HCT116 (cell line): ENCODE data around the gene CRYAB. TPM values are rescaled to one million over a fixed set of nuclear protein-coding genes. Genes with fewer than 3 reads are reported as not detected.

ENCODE experiments used
- ATAC-seq: fragments of 200-7000 bp; cut with Tn5 transposase; 2 replicates; pipeline ENCODE4 v1.9.1; 2020; ENCODE audit warnings: mild to moderate bottlenecking, moderate library complexity
- BruUV-seq: library from RNA; stranded (reverse); fragments of 400-500 nt; replicated peaks from 2 replicates; lab custom pipeline; 2021; lab: Mats Ljungman, UMichigan
- CTCF ChIA-PET: fragments of 300-600 bp; sonication (Branson Sonifier 250); formaldehyde crosslinking; loops from one replicate; lab custom pipeline; 2021; ENCODE audit warnings: antibody characterized with exemption; lab: Charles Lee
- POLR2A ChIA-PET: fragments of 300-600, 350-600 bp; sonication (Branson Sonifier 250); formaldehyde crosslinking; loops from one replicate; lab custom pipeline; 2021; ENCODE audit warnings: antibody characterized with exemption; lab: Charles Lee
- RAD21 ChIA-PET, 2 experiments: fragments of 300-600 bp; sonication (Branson Sonifier 250); formaldehyde crosslinking; loops; one replicate each; lab custom pipeline; 2023; ENCODE audit warnings: low total read pairs in 2 of 2; ENCODE audit not compliant: uncharacterized antibody in 2 of 2, unreplicated experiment in 2 of 2, low non-redundant PET in 1 of 2; lab: Charles Lee
- DNase-seq: peaks from one replicate; pipeline ENCODE4 v3.0.0-alpha.2; 2010; ENCODE audit warnings: low read depth, low spot score
- H2AFZ ChIP-seq: fragments of 200-600 bp; shearing (Covaris generic), sonication (generic); 2 replicates; pipeline ENCODE4 v1.6.1; 2017; ENCODE audit warnings: low read depth, mixed run types, mixed read lengths, antibody characterized with exemption, low read length; ENCODE audit not compliant: poor library complexity, severe bottlenecking
- H3K27ac ChIP-seq: 2 replicates; pipeline ENCODE4 v1.5.1; 2012; ENCODE audit warnings: low read depth, low read length
- H3K27me3 ChIP-seq: fragments of 200-600 bp; sonication (generic); 2 replicates; pipeline ENCODE4 v1.6.1; 2016; ENCODE audit warnings: mixed run types, low read length, mixed read lengths; ENCODE audit not compliant: insufficient read depth
- H3K36me3 ChIP-seq, 2 experiments: fragments of 200-500 bp in 1 of 2; fragments of 200-600 bp in 1 of 2; sonication (Bioruptor generic) in 1 of 2; sonication (generic) in 1 of 2; 2 replicates each; pipeline versions ENCODE4 v1.5.1 to v1.6.1; 2014 to 2016; ENCODE audit warnings: low read length in 2 of 2, inconsistent platforms in 1 of 2, mixed read lengths in 1 of 2, mixed run types in 1 of 2; ENCODE audit not compliant: insufficient read depth in 2 of 2, control insufficient read depth in 1 of 2
- H3K4me1 ChIP-seq, 2 experiments: fragments of 200-600 bp in 1 of 2; sonication (generic) in 1 of 2; 2 replicates each; pipeline versions ENCODE4 v1.5.1 to v1.6.1; 2012 to 2017; ENCODE audit warnings: low read length in 2 of 2, inconsistent platforms in 1 of 2, mild to moderate bottlenecking in 1 of 2, mixed read lengths in 1 of 2, mixed run types in 1 of 2, moderate library complexity in 1 of 2; ENCODE audit not compliant: insufficient read depth in 2 of 2, control insufficient read depth in 1 of 2
- H3K4me2 ChIP-seq: fragments of 200-600 bp; sonication (generic); 2 replicates; pipeline ENCODE4 v1.6.1; 2017; ENCODE audit warnings: mixed run types, low read length, mixed read lengths
- H3K4me3 ChIP-seq, 2 experiments: fragments of 200-600 bp in 1 of 2; sonication (generic) in 1 of 2; replicated peaks in 1 of 2; 2 replicates each; pipeline ENCODE4 v1.5.1; 2011 to 2016; ENCODE audit warnings: low read length in 2 of 2, control low read depth in 1 of 2, low read depth in 1 of 2, mild to moderate bottlenecking in 1 of 2, mixed read lengths in 1 of 2, mixed run types in 1 of 2
- H3K79me2 ChIP-seq: fragments of 200-600 bp; sonication (generic); 2 replicates; pipeline ENCODE4 v1.6.1; 2017; ENCODE audit warnings: mild to moderate bottlenecking, mixed run types, low read length, moderate library complexity, mixed read lengths; ENCODE audit not compliant: insufficient read depth
- H3K9ac ChIP-seq: fragments of 200-600 bp; sonication (generic); 2 replicates; pipeline ENCODE4 v1.6.1; 2016; ENCODE audit warnings: low read length, mixed read lengths
- H3K9me2 ChIP-seq: fragments of 200-600 bp; sonication (generic), shearing (Covaris generic); 2 replicates; pipeline ENCODE4 v1.6.1; 2017; ENCODE audit warnings: mixed run types, mild to moderate bottlenecking, moderate library complexity; ENCODE audit not compliant: insufficient read depth
- H3K9me3 ChIP-seq, 2 experiments: fragments of 200-500 bp in 1 of 2; fragments of 200-600 bp in 1 of 2; sonication (Bioruptor generic) in 1 of 2; sonication (generic) in 1 of 2; 2 replicates each; pipeline ENCODE4 v1.6.1; 2014 to 2017; ENCODE audit warnings: low read length in 2 of 2, mixed read lengths in 2 of 2, inconsistent platforms in 1 of 2, low read depth in 1 of 2, mild to moderate bottlenecking in 1 of 2, mixed run types in 1 of 2, moderate library complexity in 1 of 2; ENCODE audit not compliant: control insufficient read depth in 1 of 2, insufficient read depth in 1 of 2
- H4K20me1 ChIP-seq: fragments of 200-600 bp; sonication (generic), shearing (Covaris generic); 2 replicates; pipeline ENCODE4 v1.6.1; 2017; ENCODE audit warnings: mixed run types, mild to moderate bottlenecking, moderate library complexity; ENCODE audit not compliant: insufficient read depth
- CBX3 ChIP-seq: IDR thresholded peaks from 2 replicates; pipeline ENCODE4 v1.6.1; 2012; ENCODE audit warnings: low read depth
- EZH2 ChIP-seq: fragments of 200-600 bp; sonication (generic); IDR thresholded peaks from 2 replicates; pipeline ENCODE4 v1.6.1; 2017; ENCODE audit warnings: antibody characterized with exemption, mixed run types
- EZH2phosphoT487 ChIP-seq: fragments of 200-600 bp; IDR thresholded peaks from 2 replicates; pipeline ENCODE4 v1.6.1; 2018; ENCODE audit warnings: antibody characterized with exemption, borderline replicate concordance
- JUND ChIP-seq: IDR thresholded peaks from 2 replicates; pipeline ENCODE4 v1.6.1; 2012
- POLR2AphosphoS5 ChIP-seq: IDR thresholded peaks from 2 replicates; pipeline ENCODE4 v1.6.1; 2011; ENCODE audit warnings: mild to moderate bottlenecking, low read depth, low read length, moderate library complexity
- RAD21 ChIP-seq: IDR thresholded peaks from 2 replicates; pipeline ENCODE4 v1.6.1; 2012; ENCODE audit warnings: low read depth, mild to moderate bottlenecking
- SIN3A ChIP-seq: IDR thresholded peaks from 2 replicates; pipeline ENCODE4 v1.6.1; 2012; ENCODE audit warnings: low read depth
- SRF ChIP-seq: IDR thresholded peaks from 2 replicates; pipeline ENCODE4 v1.6.1; 2012; ENCODE audit warnings: low read depth
- YY1 ChIP-seq: IDR thresholded peaks from 2 replicates; pipeline ENCODE4 v1.6.1; 2011; ENCODE audit warnings: low read length, low read depth, moderate library complexity, mild to moderate bottlenecking; ENCODE audit not compliant: insufficient replicate concordance; ENCODE audit errors: extremely low read depth
- ZFX ChIP-seq: fragments of 450-650 bp; IDR thresholded peaks from 2 replicates; pipeline ENCODE4 v1.6.1; 2017
- ZNF274 ChIP-seq: fragments of 200-500 bp; sonication (Bioruptor generic); IDR thresholded peaks from 2 replicates; pipeline ENCODE4 v1.6.1; 2014; ENCODE audit warnings: mild to moderate bottlenecking, low read depth, low read length, inconsistent platforms
- intact Hi-C: fragments of 100-400 bp; cut with micrococcal nuclease; formaldehyde crosslinking; loops from 2 replicates; pipeline ENCODE4 v1.10.0; 2022
- total RNA-seq: library from RNA; stranded (reverse); gene quantifications from one replicate; pipeline ENCODE4 v1.2.1, GENCODE V29; 2021; ENCODE audit not compliant: unreplicated experiment
- TF ChIP-seq, protein P1 (sequence below), 3 experiments: fragments of 200-600 bp in 1 of 3; sonication (generic) in 1 of 3; IDR thresholded peaks in 2 of 3; conservative IDR thresholded peaks in 1 of 3; 2 replicates each; pipeline ENCODE4 v1.5.1; 2012 to 2017; ENCODE audit warnings: low read depth in 2 of 3, low read length in 2 of 3, antibody characterized with exemption in 1 of 3, borderline replicate concordance in 1 of 3, control low read depth in 1 of 3, mild to moderate bottlenecking in 1 of 3, mixed read lengths in 1 of 3, mixed run types in 1 of 3, moderate library complexity in 1 of 3; ENCODE audit not compliant: insufficient read depth in 1 of 3
- TF ChIP-seq, protein P2 (sequence below): IDR thresholded peaks from 2 replicates; pipeline ENCODE4 v1.6.1; 2012
- TF ChIP-seq, protein P3 (sequence below): IDR thresholded peaks from 2 replicates; pipeline ENCODE4 v1.6.1; 2011; ENCODE audit warnings: mild to moderate bottlenecking, low read length, moderate library complexity; ENCODE audit not compliant: insufficient replicate concordance; ENCODE audit errors: extremely low read depth

CRYAB gene
- total RNA-seq, 1 experiment from 2014 or later, result not detected

DNA sequence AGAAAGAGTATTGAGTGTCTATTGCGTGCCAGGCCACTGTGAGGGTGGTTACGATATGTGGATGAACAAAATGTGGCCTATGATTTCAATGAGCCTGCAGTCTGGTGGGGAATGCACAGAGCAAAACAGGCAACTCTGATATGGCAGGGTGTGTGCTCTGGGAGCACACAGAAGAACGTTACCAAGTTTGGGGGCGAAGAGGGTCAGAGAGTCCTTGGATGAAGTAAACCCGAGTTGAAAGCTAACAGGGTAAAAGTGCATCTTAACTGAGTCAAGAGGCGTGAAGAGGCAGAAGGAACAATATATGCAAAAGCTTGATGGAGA, 32.0 kb downstream of the CRYAB start:
- H3K79me2 ChIP-seq, result 0 out of 2 replicates have a peak, but pooled peaks cover 4% of the 10 kb centered on the region
- no peaks in the 10 kb centered on the region for H4K20me1 ChIP-seq
- no peak for TF ChIP-seq POLR2AphosphoS5
- no peak; the same call in none of the 2 replicates for TF ChIP-seq SIN3A
- 0 out of 2 replicates have a peak, but pooled peaks have one; percentile 34 for TF ChIP-seq ZFX
- TF ChIP-seq SRF, result no peak
- no peak for TF ChIP-seq JUND
- H3K27ac ChIP-seq, result peak overlapping the region; percentile 65
- peak overlapping the region; percentile 90 for H3K4me2 ChIP-seq
- ATAC-seq, result peak; percentile 11
- ChIA-PET CTCF (no interaction called here), POLR2A (interaction anchor here (1.7 kb wide), 1 partner anchor 39 kb away, joined by 3 read pairs; the partner anchor contains the start of gene C11orf52), RAD21 (no interaction called here)
- no peak overlapping the region for H2AFZ ChIP-seq
- DNase-seq, result no peak
- H3K4me1 ChIP-seq, result peaks cover 3 to 15% of the 10 kb centered on the region in 2 experiments; a peak in 3 of 4 replicates
- no peaks in the 10 kb centered on the region for H3K9me3 ChIP-seq
- peak overlapping the region; percentile 83 to 91 for H3K4me3 ChIP-seq
- H3K9ac ChIP-seq, result peak overlapping the region; percentile 86
- intact Hi-C loops, result loop anchor here (1.0 to 5.0 kb wide), 3 partner anchors 103 to 283 kb away; partner anchors contain the start of genes IL18, SDHD and TIMM8B
- BruUV-seq, result TSS peak; percentile 92
- H3K36me3 ChIP-seq, result peaks cover 0 to 9% of the 10 kb centered on the region in 2 experiments; a peak in 1 of 4 replicates
- H3K9me2 ChIP-seq, result no peaks in the 10 kb centered on the region
- no peaks in the 10 kb centered on the region for H3K27me3 ChIP-seq

DNA sequence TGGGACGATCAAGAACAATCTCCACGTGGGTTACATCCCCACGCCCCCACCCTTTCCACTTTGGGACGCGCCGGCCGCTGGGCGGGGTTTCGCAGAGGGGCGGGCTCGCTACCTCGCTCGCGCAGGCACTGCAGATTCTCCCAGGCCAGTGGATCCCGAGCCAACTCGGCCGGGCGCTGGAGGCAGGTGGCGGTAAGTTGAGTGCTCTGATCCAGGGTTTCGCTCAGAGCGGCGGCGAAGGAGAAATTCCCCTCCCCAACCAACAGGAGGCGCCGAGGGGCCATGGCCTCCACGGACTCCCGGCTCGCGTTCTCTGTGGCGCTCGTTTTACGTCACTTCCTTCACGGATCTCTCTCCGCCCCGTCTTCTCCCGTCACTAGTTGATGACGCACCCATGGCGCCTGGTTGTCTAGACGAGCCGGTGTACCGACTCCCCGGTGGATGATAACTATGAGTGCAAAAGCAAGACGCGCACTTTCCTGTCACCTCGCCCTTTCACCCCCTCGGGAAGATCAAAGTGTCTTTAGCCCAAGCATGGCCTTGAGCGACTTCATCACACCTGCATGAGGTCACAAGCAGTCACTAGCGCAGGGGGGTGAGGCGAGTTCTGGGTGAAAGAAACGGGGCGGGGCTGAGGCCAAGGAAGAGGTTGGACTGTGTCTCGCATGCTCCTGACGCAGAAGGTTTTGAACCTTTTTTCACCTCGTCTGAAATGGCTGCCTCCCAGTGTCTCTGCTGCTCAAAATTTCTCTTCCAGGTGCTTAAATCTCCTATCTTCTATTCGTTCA, 32.5 kb downstream of the CRYAB start, which contains the start of the genes CFAP68 and FDXACB1:
CFAP68 (plus strand) TSS at position 693 of the 788 bp plus-strand sequence; CDS start at position 713, 20 bp downstream.
FDXACB1 (minus strand) TSS at position 317 of the 788 bp plus-strand sequence; CDS start at position 284, 33 bp downstream.
- peaks cover 0 to 9% of the 10 kb centered on the region in 2 experiments; a peak in 1 of 4 replicates for H3K36me3 ChIP-seq
- H4K20me1 ChIP-seq, result no peaks in the 10 kb centered on the region
- H3K4me1 ChIP-seq, result peaks cover 3 to 15% of the 10 kb centered on the region in 2 experiments; a peak in 3 of 4 replicates
- H3K9me2 ChIP-seq, result no peaks in the 10 kb centered on the region
- H3K4me2 ChIP-seq, result peak within 1 kb of the TSS; percentile 90
- intact Hi-C loops, result loop anchor here (1.0 to 5.0 kb wide), 3 partner anchors 103 to 283 kb away; partner anchors contain the start of genes IL18, SDHD and TIMM8B
- ChIA-PET RAD21 (no interaction called here), CTCF (interaction anchor here (1.2 kb wide), 1 partner anchor 103 kb away, joined by 4 read pairs; no protein-coding TSS in a partner anchor), POLR2A (no interaction called here)
- H3K79me2 ChIP-seq, result 0 out of 2 replicates have a peak, but pooled peaks cover 4% of the 10 kb centered on the region
- H3K27ac ChIP-seq, result peak within 1 kb of the TSS; percentile 65
- H3K27me3 ChIP-seq, result no peaks in the 10 kb centered on the region
- peak within 1 kb of the TSS; percentile 86 for H3K9ac ChIP-seq
- no TSS peak for BruUV-seq
- peak within 1 kb of the TSS; percentile 83 to 91 for H3K4me3 ChIP-seq
- H3K9me3 ChIP-seq, result no peaks in the 10 kb centered on the region
- H2AFZ ChIP-seq, result peak within 1 kb of the TSS; percentile 88
- peak; percentile 85 for ATAC-seq
- DNase-seq, result peak; percentile 98
- TF ChIP-seq EZH2, result no peak
- peak; percentile 73 for TF ChIP-seq YY1
- TF ChIP-seq CBX3, result peak; percentile 82
- TF ChIP-seq RAD21, result peak; percentile 91
- TF ChIP-seq SRF, result peak; percentile 94
- TF ChIP-seq, protein P1, sequence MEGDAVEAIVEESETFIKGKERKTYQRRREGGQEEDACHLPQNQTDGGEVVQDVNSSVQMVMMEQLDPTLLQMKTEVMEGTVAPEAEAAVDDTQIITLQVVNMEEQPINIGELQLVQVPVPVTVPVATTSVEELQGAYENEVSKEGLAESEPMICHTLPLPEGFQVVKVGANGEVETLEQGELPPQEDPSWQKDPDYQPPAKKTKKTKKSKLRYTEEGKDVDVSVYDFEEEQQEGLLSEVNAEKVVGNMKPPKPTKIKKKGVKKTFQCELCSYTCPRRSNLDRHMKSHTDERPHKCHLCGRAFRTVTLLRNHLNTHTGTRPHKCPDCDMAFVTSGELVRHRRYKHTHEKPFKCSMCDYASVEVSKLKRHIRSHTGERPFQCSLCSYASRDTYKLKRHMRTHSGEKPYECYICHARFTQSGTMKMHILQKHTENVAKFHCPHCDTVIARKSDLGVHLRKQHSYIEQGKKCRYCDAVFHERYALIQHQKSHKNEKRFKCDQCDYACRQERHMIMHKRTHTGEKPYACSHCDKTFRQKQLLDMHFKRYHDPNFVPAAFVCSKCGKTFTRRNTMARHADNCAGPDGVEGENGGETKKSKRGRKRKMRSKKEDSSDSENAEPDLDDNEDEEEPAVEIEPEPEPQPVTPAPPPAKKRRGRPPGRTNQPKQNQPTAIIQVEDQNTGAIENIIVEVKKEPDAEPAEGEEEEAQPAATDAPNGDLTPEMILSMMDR (IDR thresholded peaks at IDR 0.05 in 2 of 3, conservative IDR thresholded peaks at IDR 0.05 in 1 of 3; ENCODE audit: borderline replicate concordance in 1 of 3, insufficient read depth in 1 of 3, low read depth in 2 of 3, low read length in 2 of 3), result peak; percentile 78 to 91 (median 87)
- no peak for TF ChIP-seq ZNF274
- TF ChIP-seq JUND, result no peak; the same call in 1 of the 2 replicates
- TF ChIP-seq, protein P2, sequence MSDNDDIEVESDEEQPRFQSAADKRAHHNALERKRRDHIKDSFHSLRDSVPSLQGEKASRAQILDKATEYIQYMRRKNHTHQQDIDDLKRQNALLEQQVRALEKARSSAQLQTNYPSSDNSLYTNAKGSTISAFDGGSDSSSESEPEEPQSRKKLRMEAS, result peak; percentile 81
- TF ChIP-seq, protein P3, sequence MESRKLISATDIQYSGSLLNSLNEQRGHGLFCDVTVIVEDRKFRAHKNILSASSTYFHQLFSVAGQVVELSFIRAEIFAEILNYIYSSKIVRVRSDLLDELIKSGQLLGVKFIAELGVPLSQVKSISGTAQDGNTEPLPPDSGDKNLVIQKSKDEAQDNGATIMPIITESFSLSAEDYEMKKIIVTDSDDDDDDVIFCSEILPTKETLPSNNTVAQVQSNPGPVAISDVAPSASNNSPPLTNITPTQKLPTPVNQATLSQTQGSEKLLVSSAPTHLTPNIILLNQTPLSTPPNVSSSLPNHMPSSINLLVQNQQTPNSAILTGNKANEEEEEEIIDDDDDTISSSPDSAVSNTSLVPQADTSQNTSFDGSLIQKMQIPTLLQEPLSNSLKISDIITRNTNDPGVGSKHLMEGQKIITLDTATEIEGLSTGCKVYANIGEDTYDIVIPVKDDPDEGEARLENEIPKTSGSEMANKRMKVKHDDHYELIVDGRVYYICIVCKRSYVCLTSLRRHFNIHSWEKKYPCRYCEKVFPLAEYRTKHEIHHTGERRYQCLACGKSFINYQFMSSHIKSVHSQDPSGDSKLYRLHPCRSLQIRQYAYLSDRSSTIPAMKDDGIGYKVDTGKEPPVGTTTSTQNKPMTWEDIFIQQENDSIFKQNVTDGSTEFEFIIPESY, result peak; percentile 8
- TF ChIP-seq EZH2phosphoT487, result no peak
